ENCODE measurements around the gene MAGT1.
"Not testable (repeated sequence)": the region's sequence is repeated elsewhere in the genome, so short reads cannot be mapped to it uniquely, and the experiment has no call there.

MAGT1 gene

DNA sequence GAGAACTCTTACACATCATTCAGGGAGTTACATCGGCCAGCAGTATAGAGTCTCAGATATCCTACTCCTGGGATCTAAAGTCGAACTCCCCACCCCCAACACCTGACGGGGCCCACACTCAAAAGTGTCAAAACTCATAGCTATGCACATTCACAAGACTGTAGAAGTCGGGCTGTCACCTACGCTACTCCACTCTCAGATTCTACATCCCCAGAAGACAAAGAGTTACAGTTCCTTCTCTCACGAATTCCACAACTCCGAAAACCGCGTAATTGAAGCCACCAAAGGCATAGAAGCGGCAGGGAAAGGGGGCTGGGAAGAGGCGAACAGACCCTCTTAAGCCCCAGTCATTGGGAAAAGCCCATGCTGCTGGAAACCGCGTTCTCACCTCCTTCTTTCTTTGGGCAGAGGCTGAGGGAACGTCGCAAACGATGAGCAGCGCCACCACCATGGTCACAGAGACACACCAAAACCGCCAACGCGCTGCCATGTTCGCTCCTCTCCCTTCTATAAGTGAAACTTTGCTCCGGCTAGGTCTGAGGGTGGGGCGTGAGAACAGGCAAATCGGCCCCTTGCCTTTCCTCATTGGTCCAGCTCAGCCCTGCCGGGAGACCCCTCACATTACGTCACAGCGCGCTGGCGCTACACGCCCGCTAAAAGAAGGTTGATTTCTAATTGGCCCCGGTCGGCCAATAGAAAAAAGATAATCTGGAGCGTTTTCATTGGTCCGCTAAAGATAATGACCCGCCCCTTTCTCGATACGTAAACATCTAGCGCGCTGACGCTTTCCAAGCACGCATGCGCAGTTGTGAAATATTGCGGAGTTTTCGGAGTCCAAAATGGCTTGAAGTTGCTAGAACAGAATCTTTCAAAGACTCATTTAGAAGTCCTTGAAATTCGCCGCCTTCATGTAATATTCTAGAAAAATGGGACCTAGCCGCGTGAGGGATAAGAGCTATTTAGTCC, at the start of gene MAGT1:
Gene MAGT1 (minus strand): TSS at position 515 of the 966 bp plus-strand sequence. CDS start 25 bp downstream, at position 490.
- DNase-seq = peak; percentile 80

DNA sequence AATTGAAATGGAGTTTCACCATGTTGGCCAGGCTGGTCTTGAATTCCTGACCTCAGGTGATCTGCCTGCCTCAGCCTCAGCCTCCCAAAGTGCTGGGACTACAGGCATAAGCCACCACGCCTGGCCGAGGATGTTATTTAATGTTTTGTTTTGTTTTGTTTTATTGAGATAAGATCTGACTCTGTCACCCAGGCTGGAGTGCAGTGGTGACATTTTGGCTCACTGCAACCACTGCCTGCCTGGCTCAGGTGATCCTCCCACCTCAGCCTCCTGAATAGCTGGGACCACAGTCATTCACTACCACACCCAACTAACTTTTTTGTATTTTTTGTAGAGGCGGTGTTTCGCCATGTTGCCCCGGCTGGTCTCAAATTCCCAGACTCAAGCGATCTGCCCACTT, 49.8 kb upstream of the MAGT1 start:
- not testable (repeated sequence) for DNase-seq

DNA sequence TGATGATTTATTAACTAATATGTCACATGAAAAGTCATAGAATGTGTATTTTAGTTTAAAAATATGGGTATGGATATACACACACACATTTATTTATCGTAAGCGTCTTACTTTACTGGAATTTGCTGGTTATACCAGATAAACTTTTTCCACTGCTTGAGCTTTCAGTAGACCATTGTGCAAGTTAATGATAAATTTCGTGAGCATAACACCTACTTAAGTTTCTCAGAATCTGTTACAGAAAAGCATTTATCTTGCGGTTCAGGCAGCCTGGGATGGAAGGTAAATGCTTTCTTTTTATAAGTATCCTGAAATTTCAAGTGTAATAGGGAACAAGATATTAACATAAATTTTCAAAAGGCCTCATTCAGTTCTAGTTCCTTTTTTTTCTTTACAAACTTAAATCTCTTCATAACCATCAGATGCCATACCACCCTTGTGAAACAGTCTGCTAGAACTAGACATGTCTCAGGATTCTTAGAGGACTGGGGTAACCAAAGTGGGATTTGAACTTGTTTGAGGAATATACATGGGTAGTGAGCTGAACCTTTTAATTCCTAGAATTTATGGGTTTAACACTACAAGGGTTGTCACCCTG, 42.9 kb upstream of the MAGT1 start:
- DNase-seq = no peak

DNA sequence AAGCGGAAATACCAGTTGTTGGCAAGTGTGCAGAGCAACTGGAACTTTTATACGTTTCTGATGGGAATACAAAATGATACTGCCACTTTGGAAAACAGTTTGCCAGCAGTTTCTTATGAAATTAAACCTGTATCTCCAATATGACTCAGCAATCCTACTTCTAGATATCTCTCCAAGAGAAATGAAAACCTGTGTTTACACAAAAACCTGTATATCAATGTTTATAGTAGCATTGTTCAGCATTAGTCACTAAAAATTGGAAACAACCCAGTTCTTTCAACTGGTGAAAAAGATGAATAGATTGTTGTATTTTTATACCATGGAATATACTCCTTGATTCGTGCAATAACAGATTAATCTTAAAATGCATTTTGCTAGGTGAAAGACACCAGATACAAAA, 42.1 kb upstream of the MAGT1 start:
- DNase-seq = no peak

- no peak for DNase-seq
Measured at GRCh38 chrX:77936299-77936698, 41.1 kb upstream of the MAGT1 start.

DNA sequence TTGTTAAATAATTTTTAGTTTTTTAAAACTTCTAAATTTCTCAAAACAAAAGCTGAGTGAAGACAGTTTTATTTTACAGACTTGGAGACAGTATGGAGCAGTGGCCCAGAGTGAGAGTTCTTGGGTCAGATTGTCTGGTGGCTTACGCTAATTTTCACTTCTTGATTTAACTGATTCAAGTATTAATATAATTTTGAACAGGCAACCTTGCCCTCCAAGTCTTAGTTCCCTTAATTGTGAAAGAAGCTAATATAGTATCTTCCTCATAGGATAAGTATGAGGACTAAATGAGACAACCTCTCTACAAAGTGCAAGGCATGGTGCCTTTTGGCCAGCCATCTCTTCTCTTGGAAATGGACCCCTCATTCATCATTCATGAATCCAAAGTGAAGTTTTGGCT, 40.7 kb upstream of the MAGT1 start:
- no peak for DNase-seq

DNA sequence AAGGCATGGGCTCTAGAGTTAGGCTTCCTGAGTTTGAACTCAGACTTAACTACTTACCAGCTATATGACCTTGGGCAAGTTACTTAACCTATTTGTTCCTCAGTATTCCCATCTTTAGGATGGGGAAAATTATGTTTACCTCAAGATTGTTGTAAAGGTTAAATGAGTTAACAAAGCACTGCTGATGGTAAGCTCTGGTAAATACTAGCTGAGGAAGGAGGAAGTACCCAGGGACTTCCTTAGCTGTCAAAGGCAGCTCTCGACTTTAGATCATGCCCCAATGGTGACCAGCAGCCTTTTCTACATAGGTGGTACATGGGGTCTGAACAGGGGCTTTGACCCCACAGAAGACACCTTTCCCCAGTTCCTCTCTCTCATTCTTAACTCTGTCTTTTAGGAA, 35.3 kb upstream of the MAGT1 start:
- DNase-seq = no peak

DNA sequence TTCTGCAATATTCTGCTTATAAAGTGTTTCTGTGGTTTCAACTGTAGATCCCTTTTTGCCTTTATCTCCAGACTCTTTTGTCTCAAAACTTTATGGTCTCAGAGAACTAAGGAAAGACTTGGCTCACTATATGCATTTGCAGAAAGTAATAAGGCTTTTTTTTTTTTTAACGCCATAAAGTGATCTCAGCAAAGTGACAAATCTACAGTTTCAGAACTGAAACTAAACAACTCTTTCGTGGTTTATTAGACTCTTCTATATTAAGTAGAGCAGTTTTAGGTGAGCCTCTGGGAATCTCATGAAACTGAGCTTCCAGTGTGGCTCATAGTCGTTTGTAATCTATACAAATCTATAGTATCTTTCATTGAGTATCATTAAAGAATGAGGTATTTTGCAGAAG, 30.5 kb upstream of the MAGT1 start:
- DNase-seq = no peak

DNA sequence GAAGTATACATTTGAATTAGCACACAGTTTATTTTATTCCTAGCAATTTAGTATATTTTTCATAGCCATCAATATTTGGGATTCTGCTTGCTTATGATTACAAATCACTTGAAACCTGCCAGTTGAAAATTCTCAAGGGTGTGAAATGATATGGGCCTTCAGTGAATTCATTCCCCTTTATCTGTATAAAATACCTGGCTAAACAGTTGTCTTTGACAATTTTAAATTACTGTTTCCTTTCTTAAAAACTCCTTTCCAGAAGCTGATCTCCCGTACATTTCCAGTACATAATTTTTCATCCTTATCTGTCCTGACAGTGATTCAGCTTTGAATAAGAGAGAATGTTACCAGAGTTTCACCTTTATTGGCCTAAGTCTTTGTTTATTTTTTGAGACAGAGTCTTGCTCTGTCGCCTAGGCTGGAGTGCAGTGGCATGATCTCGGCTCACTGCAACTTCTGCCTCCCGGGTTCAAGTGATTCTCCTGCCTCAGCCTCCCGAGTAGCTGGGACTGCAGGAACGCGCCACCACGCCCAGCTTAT, 29.2 kb upstream of the MAGT1 start:
- no peak for DNase-seq

GRCh38 chrX:77922787-77923186, 27.6 kb upstream of the MAGT1 start:
- DNase-seq = no peak

DNA sequence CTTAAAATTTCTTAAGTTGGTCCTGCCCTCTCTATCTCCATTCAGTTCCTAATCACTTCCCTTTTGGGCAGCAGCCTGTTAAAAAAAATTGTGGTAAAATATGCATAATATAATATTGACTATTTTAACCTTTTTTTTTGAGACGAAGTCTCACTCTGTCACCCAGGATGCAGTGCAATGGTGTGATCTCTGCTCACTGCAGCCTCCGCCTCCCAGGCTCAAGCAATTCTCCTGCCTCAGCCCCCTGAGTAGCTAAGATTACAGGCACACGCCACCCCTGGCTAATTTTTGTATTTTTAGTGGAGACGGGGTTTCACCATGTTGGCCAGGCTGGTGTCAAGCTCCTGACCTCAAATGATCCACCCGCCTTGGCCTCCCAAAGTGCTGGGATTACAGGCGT, 24.1 kb upstream of the MAGT1 start:
- not testable (repeated sequence) for DNase-seq

DNA sequence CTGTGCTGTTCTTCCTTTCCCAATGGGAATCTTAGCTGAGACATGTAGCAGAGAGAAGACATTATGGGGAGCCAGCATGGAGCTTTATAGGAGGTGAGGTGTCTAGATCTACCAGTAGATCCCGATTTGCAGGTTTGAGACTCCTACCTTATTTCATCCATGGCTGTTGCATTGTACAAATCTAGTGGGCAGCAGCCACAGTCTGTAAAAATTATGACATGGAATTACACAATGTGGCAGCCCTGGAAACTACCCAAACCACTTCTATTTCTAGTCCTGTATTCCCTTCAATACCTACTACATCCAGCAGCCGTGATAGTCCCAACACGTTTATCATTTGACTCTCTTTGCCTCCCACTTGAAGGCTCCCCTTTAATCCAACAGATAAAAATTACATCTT, 23.3 kb upstream of the MAGT1 start:
- DNase-seq = no peak

GRCh38 chrX:77917294-77917933, 22.2 kb upstream of the MAGT1 start:
- no peak for DNase-seq

DNA sequence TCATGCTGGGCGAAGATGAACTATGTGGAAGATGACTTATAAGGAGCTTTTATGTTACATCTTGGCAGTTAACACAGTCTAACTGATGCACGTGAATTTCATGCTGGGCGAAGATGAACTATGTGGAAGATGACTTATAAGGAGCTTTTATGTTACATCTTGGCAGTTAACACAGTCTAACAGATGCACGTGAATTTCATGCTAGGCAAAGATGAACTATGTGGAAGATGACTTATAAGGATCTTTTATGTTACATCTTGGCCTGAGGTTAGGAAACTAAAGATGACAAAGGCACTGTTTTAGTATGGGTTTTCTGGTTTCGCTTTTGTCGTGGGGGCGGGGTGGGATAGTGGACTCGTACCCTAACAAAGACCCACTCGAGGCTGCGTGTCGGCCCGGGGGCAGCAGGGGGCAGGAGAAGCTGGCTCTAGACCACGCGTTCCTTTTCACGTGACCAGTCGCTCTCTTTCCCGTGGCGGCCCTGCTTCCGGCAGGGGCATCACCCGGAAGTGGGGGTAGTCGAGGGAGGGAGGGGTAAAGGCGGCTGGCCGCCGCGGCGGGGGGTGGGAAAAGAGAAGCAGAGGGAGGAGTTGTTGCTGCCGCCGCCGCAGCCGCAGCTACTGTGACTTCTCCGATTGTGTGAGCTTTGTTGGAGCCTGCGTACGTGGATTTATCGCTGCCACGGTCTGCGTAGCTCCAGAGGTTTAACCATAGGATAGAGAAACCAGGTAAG, 15.0 kb upstream of the MAGT1 start, which contains the start of gene ATP7A:
Gene ATP7A (plus strand): TSS at position 586 of the 733 bp plus-strand sequence. CDS start 60,949 bp downstream, outside the sequence.
- peak; percentile 61 for DNase-seq

GRCh38 chrX:77901506-77901905, 6.3 kb upstream of the MAGT1 start:
- DNase-seq = no peak

DNA sequence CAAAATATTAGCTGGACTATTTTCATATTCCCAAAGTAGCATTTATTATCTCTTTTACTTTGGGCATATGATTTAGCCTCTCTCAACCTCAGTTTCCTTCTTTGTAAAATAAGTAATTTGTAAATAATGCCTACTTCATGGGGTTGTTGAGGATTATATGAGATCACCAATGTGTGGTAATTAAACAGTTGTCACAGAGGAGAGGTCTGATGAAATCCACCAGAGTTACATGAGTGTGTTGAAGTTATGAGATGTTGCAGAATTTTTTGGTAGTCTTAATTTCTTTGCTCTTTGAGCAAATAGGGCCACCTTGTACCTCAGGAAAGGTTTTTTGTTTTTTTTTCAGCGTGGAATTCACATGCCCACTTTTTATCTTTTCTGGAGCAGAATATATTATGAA, 5.5 kb upstream of the MAGT1 start:
- no peak for DNase-seq

DNA sequence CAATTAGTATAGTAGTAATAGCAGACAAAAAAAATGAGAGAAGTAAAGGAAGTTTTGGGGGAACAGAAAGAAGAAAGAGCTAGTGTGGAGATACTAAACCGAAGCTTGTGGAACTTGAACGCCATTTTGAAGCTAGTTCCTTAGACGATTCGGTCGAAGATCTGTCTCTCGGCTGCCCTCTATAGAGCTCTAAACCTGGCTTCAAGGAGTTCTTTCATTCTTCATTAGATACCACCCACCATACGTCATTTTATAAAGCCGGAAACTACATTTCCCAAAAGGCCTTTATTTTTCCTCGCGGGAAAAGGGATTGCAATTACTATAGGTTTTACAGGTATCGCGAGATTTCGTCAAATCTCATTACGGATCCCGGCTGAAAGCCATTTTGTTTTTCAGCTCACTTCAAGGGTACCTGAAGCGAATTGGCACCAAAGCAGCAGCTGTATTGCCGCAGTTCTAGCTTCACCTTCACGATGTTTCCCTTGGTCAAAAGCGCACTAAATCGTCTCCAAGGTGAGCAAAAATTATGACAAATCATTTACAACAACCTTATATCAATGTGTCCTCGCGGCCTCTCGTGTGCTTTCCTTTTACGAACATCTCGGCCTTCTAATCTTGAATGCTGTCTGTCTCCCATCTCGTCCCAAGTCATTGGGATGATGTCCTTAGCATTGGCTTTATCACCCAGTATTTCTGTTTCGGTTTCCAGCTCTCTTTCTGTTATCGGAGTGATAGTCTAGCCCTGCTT, 4.0 kb upstream of the MAGT1 start, which contains the start of gene COX7B:
Gene COX7B (plus strand): TSS at position 388 of the 748 bp plus-strand sequence. CDS start 86 bp downstream, at position 474.
- peak; percentile 84 for DNase-seq

GRCh38 chrX:77893713-77894112, 1.5 kb downstream of the MAGT1 start:
- no peak for DNase-seq

GRCh38 chrX:77892887-77893286, 2.3 kb downstream of the MAGT1 start:
- DNase-seq = no peak

- not testable (repeated sequence) for DNase-seq
Measured at GRCh38 chrX:77881418-77881817, 13.8 kb downstream of the MAGT1 start.

GRCh38 chrX:77875372-77875771, 19.9 kb downstream of the MAGT1 start:
- DNase-seq = no peak

DNA sequence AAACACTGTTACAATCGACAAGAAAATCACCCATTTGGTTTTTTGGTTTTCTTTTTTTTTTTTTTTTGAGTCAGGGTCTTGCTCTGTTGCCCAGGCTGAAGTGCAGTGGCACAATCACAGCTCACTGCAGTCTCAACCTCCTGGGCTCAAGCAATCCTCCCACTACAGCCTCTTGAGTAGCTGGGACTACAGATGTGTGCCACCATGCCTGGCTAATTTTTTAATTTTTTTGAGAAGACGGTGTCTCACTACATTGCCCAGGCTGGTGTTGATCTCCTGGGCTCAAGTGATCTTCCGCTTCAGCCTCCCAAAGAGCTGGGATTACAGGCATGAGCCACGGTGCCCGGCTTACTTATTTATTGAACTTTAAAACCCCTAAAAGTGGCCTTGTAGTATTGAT, 63.7 kb downstream of the MAGT1 start:
- not testable (repeated sequence) for DNase-seq
